ENCODE results near the gene PTTG1. TPM values are rescaled to one million over a fixed set of nuclear protein-coding genes. Genes with fewer than 3 reads are reported as not detected.

The PTTG1 gene
- polyA plus RNA-seq, 1 donor (not counting 4 experiments of a cell fraction or from before 2014, with no cell fraction given), result 112 TPM

GRCh38 chr5:160399402-160400353 lies 22.0 kb upstream of the PTTG1 start, which contains the start of gene FAM200C:
FAM200C (minus strand) TSS chr5:160400054; CDS start chr5:160395490, 4,564 bp downstream.
- Histone ChIP-seq H2AFZ (ENCODE audit: control insufficient read depth, low read length) (peak within 1 kb of the TSS; percentile 91), H3K36me3 (ENCODE audit: control insufficient read depth in 2 of 2, extremely low read depth in 1 of 2, insufficient read depth in 2 of 2, low read length in 2 of 2) (peaks cover 10 to 18% of the 10 kb centered on the region in 2 experiments), H3K4me1 (ENCODE audit: control insufficient read depth, extremely low read depth, insufficient read depth, low read length) (peaks cover 8% of the 10 kb centered on the region), H3K9ac (ENCODE audit: control insufficient read depth, extremely low read depth, insufficient read depth, low read length) (peak within 1 kb of the TSS; percentile 96), H4K20me1 (ENCODE audit: control insufficient read depth, extremely low read depth, insufficient read depth, low read length) (no peaks in the 10 kb centered on the region), H3K79me2 (ENCODE audit: control insufficient read depth, insufficient read depth, low read length) (peaks cover 11% of the 10 kb centered on the region), H3K27me3 (ENCODE audit: control insufficient read depth, extremely low read depth, insufficient read depth, low read length) (no peaks in the 10 kb centered on the region), H3K4me2 (ENCODE audit: control insufficient read depth, extremely low read depth, insufficient read depth, low read depth, low read length) (peak within 1 kb of the TSS; percentile 98), H3K4me3 (ENCODE audit: control insufficient read depth in 2 of 3, extremely low read depth in 1 of 3, insufficient read depth in 2 of 3, low read depth in 1 of 3, low read length in 3 of 3) (peak within 1 kb of the TSS; percentile 54 to 96 (median 90)), H3K9me3 (ENCODE audit: control insufficient read depth, low read depth, low read length) (no peaks in the 10 kb centered on the region), H3K9me1 (ENCODE audit: control insufficient read depth, extremely low read depth, insufficient read depth, low read length) (no peaks in the 10 kb centered on the region), H3K27ac (ENCODE audit: control insufficient read depth, insufficient read depth, low read length) (peak within 1 kb of the TSS; percentile 90)
- dilution Hi-C loops (cut with MboI; ENCODE audit: extremely low pct_ligation_motif_present, low sequenced_read_pairs), result no loop called here
- FAIRE-seq (no peak), DNase-seq (ENCODE audit: low read depth, low spot score) (peak; percentile 67)
- no peak for TF ChIP-seq EZH2 (IDR thresholded peaks at IDR 0.05; ENCODE audit: low read length)
- TF ChIP-seq, protein P1, sequence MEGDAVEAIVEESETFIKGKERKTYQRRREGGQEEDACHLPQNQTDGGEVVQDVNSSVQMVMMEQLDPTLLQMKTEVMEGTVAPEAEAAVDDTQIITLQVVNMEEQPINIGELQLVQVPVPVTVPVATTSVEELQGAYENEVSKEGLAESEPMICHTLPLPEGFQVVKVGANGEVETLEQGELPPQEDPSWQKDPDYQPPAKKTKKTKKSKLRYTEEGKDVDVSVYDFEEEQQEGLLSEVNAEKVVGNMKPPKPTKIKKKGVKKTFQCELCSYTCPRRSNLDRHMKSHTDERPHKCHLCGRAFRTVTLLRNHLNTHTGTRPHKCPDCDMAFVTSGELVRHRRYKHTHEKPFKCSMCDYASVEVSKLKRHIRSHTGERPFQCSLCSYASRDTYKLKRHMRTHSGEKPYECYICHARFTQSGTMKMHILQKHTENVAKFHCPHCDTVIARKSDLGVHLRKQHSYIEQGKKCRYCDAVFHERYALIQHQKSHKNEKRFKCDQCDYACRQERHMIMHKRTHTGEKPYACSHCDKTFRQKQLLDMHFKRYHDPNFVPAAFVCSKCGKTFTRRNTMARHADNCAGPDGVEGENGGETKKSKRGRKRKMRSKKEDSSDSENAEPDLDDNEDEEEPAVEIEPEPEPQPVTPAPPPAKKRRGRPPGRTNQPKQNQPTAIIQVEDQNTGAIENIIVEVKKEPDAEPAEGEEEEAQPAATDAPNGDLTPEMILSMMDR (optimal IDR thresholded peaks at IDR 0.05 in 1 of 3, IDR thresholded peaks at IDR 0.05 in 1 of 3, conservative IDR thresholded peaks at IDR 0.05 in 1 of 3; ENCODE audit: extremely low read depth in 1 of 3, insufficient read depth in 2 of 3, low read length in 3 of 3), result no peak

- Histone ChIP-seq H3K9me3 (ENCODE audit: control insufficient read depth, low read depth, low read length) (no peaks in the 10 kb centered on the region), H3K4me1 (ENCODE audit: control insufficient read depth, extremely low read depth, insufficient read depth, low read length) (peaks cover 33% of the 10 kb centered on the region), H3K9me1 (ENCODE audit: control insufficient read depth, extremely low read depth, insufficient read depth, low read length) (no peaks in the 10 kb centered on the region), H3K36me3 (ENCODE audit: control insufficient read depth in 2 of 2, extremely low read depth in 1 of 2, insufficient read depth in 2 of 2, low read length in 2 of 2) (peaks cover 0 to 3% of the 10 kb centered on the region in 2 experiments), H3K27me3 (ENCODE audit: control insufficient read depth, extremely low read depth, insufficient read depth, low read length) (no peaks in the 10 kb centered on the region), H3K27ac (ENCODE audit: control insufficient read depth, insufficient read depth, low read length) (peak within 1 kb of the TSS; percentile 97), H3K79me2 (ENCODE audit: control insufficient read depth, insufficient read depth, low read length) (peaks cover 44% of the 10 kb centered on the region), H3K4me2 (ENCODE audit: control insufficient read depth, extremely low read depth, insufficient read depth, low read depth, low read length) (peak within 1 kb of the TSS; percentile 90), H3K9ac (ENCODE audit: control insufficient read depth, extremely low read depth, insufficient read depth, low read length) (peak within 1 kb of the TSS; percentile 98), H3K4me3 (ENCODE audit: control insufficient read depth in 2 of 3, extremely low read depth in 1 of 3, insufficient read depth in 2 of 3, low read depth in 1 of 3, low read length in 3 of 3) (peak within 1 kb of the TSS; percentile 98 to 99 (median 99)), H4K20me1 (ENCODE audit: control insufficient read depth, extremely low read depth, insufficient read depth, low read length) (no peaks in the 10 kb centered on the region), H2AFZ (ENCODE audit: control insufficient read depth, low read length) (peak within 1 kb of the TSS; percentile 91)
- TF ChIP-seq EZH2 (IDR thresholded peaks at IDR 0.05; ENCODE audit: low read length), result no peak
- TF ChIP-seq, protein P1 (optimal IDR thresholded peaks at IDR 0.05 in 1 of 3, IDR thresholded peaks at IDR 0.05 in 1 of 3, conservative IDR thresholded peaks at IDR 0.05 in 1 of 3; ENCODE audit: extremely low read depth in 1 of 3, insufficient read depth in 2 of 3, low read length in 3 of 3), result no peak
- FAIRE-seq (no peak), DNase-seq (ENCODE audit: low read depth, low spot score) (peak; percentile 57)
- dilution Hi-C loops (cut with MboI; ENCODE audit: extremely low pct_ligation_motif_present, low sequenced_read_pairs), result no loop called here
These were observed 2.8 kb upstream of the PTTG1 start, which contains the start of gene SLU7 for GRCh38 chr5:160418561-160419457. SLU7 (minus strand) TSS chr5:160419081; CDS start chr5:160415294, 3,787 bp downstream.
